Thoracic aorta endothelial cell (primary cell): ENCODE measurements around the gene DENND1B. TPM values are rescaled to one million over a fixed set of nuclear protein-coding genes. Genes with fewer than 3 reads are reported as not detected.

Experiments
- small RNA-seq: library from RNA; depleted of rRNA; stranded (forward); fragments of <200 nt; gene quantifications from one replicate; pipeline ENCODE3, GENCODE V24; 2012
- total RNA-seq: library from RNA; depleted of rRNA; stranded (reverse); fragments of >200 nt; gene quantifications from 2 replicates; pipeline ENCODE4 v1.2.3, GENCODE V29; 2012

Gene DENND1B
- 11.0 and 15.0 TPM in 2 replicates for total RNA-seq

GRCh38 chr1:197775282-197776262 lies at the start of gene DENND1B:
DENND1B (minus strand) TSS chr1:197775480; CDS start chr1:197775155, 325 bp downstream.

Small RNAs within 50 kb of the gene (small RNA-seq; reads per million reads assigned to genes)
- not detected for gene RF00019

Other genes with a start within 250 kb of the DENND1B start
- 2.9 and 3.5 TPM in 2 replicates for gene C1orf53, start 127.2 kb upstream of the DENND1B start, total RNA-seq
- gene LHX9, start 141.9 kb upstream of the DENND1B start, total RNA-seq: 0.27 TPM in 1 of 2 replicates, not detected in the other